Keratinocyte (primary cell): ENCODE measurements around the gene FTSJ3. TPM values are rescaled to one million over a fixed set of nuclear protein-coding genes. Genes with fewer than 3 reads are reported as not detected.

Experiments
- DNase-seq: peaks from one replicate; pipeline ENCODE4 v3.0.0-alpha.2; 2011; ENCODE audit warnings: low read depth, missing footprints, low spot score
- FAIRE-seq: peaks from 2 replicates; lab custom pipeline; 2011; peaks lifted over from hg19 to GRCh38; lab: Jason Lieb, UNC
- H2AFZ ChIP-seq: 2 replicates; pipeline ENCODE4 v1.6.0; 2012; ENCODE audit warnings: low read length, control low read depth, inconsistent platforms; ENCODE audit not compliant: control insufficient read depth
- H3K27ac ChIP-seq: 2 replicates; pipeline ENCODE4 v1.5.1; 2011; ENCODE audit warnings: low read length; ENCODE audit not compliant: control insufficient read depth, insufficient read depth
- H3K27me3 ChIP-seq: 3 replicates; pipeline ENCODE4 v1.6.0; 2011; ENCODE audit warnings: low read length; ENCODE audit not compliant: control insufficient read depth, insufficient read depth; ENCODE audit errors: extremely low read depth
- H3K36me3 ChIP-seq, 2 experiments: 2 replicates in 1 of 2; 3 replicates in 1 of 2; pipeline ENCODE4 v1.5.1; 2011; ENCODE audit warnings: low read length in 2 of 2, mild to moderate bottlenecking in 1 of 2; ENCODE audit not compliant: control insufficient read depth in 2 of 2, insufficient read depth in 2 of 2; ENCODE audit errors: extremely low read depth in 1 of 2
- H3K4me1 ChIP-seq: 3 replicates; pipeline ENCODE4 v1.5.1; 2011; ENCODE audit warnings: low read length; ENCODE audit not compliant: control insufficient read depth, insufficient read depth; ENCODE audit errors: extremely low read depth
- H3K4me2 ChIP-seq: 3 replicates; pipeline ENCODE4 v1.6.0; 2011; ENCODE audit warnings: low read depth, low read length; ENCODE audit not compliant: control insufficient read depth, insufficient read depth; ENCODE audit errors: extremely low read depth
- H3K4me3 ChIP-seq, 3 experiments: fragments of 200-600 bp in 1 of 3; sonication (generic) in 1 of 3; 2 replicates in 2 of 3; 3 replicates in 1 of 3; pipeline ENCODE4 v1.5.1; 2011 to 2016; ENCODE audit warnings: low read length in 3 of 3, mild to moderate bottlenecking in 3 of 3, control low read depth in 2 of 3, inconsistent platforms in 1 of 3, low read depth in 1 of 3, mixed read lengths in 1 of 3, mixed run types in 1 of 3, moderate library complexity in 1 of 3; ENCODE audit not compliant: control insufficient read depth in 2 of 3, insufficient read depth in 2 of 3; ENCODE audit errors: extremely low read depth in 1 of 3
- H3K79me2 ChIP-seq: 2 replicates; pipeline ENCODE4 v1.6.0; 2012; ENCODE audit warnings: low read length; ENCODE audit not compliant: control insufficient read depth, insufficient read depth
- H3K9ac ChIP-seq: 3 replicates; pipeline ENCODE4 v1.6.0; 2011; ENCODE audit warnings: low read length; ENCODE audit not compliant: control insufficient read depth, insufficient read depth; ENCODE audit errors: extremely low read depth
- H3K9me1 ChIP-seq: 3 replicates; pipeline ENCODE4 v1.6.0; 2011; ENCODE audit warnings: low read length; ENCODE audit not compliant: control insufficient read depth, insufficient read depth; ENCODE audit errors: extremely low read depth
- H3K9me3 ChIP-seq: 2 replicates; pipeline ENCODE4 v1.5.1; 2012; ENCODE audit warnings: low read depth, low read length; ENCODE audit not compliant: control insufficient read depth
- H4K20me1 ChIP-seq: 3 replicates; pipeline ENCODE4 v1.6.0; 2011; ENCODE audit warnings: low read length; ENCODE audit not compliant: control insufficient read depth, insufficient read depth; ENCODE audit errors: extremely low read depth
- EZH2 ChIP-seq: IDR thresholded peaks from one replicate; pipeline ENCODE4 v1.6.1; 2012; ENCODE audit warnings: inconsistent platforms, mild to moderate bottlenecking, low read length, moderate library complexity
- dilution Hi-C: fragments of 300-500 bp; cut with MboI; formaldehyde crosslinking; loops from one replicate; pipeline ENCODE4 v1.7.0; 2020; ENCODE audit warnings: low sequenced_read_pairs; ENCODE audit not compliant: extremely low pct_ligation_motif_present
- polyA plus RNA-seq, 5 experiments: library from polyadenylated mRNA; depleted of rRNA in 3 of 5; stranded (reverse) in 3 of 5; stranded (forward) in 1 of 5; unstranded in 1 of 5; fragments of >200 nt; gene quantifications; 1 replicate in 1 of 5; 2 replicates in 3 of 5; 3 replicates in 1 of 5; pipeline versions ENCODE4 v1.2.1 to v1.2.3, GENCODE V29; 2011 to 2012; ENCODE audit warnings: missing spikeins in 2 of 5, low read depth in 1 of 5, low replicate concordance in 1 of 5
- TF ChIP-seq, protein P1 (sequence below), 3 experiments: IDR thresholded peaks in 1 of 3; conservative IDR thresholded peaks in 1 of 3; optimal IDR thresholded peaks in 1 of 3; 2 replicates in 2 of 3; 3 replicates in 1 of 3; pipeline versions ENCODE3 to v1.5.1; 2011; ENCODE audit warnings: low read length in 3 of 3, mild to moderate bottlenecking in 3 of 3, moderate library complexity in 2 of 3, control low read depth in 1 of 3, inconsistent platforms in 1 of 3; ENCODE audit not compliant: insufficient read depth in 2 of 3; ENCODE audit errors: extremely low read depth in 1 of 3

The FTSJ3 gene
- polyA plus RNA-seq, 1 donor (not counting 4 experiments of a cell fraction or from before 2014, with no cell fraction given): 43.7 TPM

- H3K27ac ChIP-seq: peak overlapping the region; percentile 99
- TF ChIP-seq, protein P1, sequence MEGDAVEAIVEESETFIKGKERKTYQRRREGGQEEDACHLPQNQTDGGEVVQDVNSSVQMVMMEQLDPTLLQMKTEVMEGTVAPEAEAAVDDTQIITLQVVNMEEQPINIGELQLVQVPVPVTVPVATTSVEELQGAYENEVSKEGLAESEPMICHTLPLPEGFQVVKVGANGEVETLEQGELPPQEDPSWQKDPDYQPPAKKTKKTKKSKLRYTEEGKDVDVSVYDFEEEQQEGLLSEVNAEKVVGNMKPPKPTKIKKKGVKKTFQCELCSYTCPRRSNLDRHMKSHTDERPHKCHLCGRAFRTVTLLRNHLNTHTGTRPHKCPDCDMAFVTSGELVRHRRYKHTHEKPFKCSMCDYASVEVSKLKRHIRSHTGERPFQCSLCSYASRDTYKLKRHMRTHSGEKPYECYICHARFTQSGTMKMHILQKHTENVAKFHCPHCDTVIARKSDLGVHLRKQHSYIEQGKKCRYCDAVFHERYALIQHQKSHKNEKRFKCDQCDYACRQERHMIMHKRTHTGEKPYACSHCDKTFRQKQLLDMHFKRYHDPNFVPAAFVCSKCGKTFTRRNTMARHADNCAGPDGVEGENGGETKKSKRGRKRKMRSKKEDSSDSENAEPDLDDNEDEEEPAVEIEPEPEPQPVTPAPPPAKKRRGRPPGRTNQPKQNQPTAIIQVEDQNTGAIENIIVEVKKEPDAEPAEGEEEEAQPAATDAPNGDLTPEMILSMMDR (optimal IDR thresholded peaks at IDR 0.05 in 1 of 3, IDR thresholded peaks at IDR 0.05 in 1 of 3, conservative IDR thresholded peaks at IDR 0.05 in 1 of 3; ENCODE audit: extremely low read depth in 1 of 3, insufficient read depth in 2 of 3, low read length in 3 of 3): no peak
- TF ChIP-seq EZH2: no peak
- peaks cover 7% of the 10 kb centered on the region for H4K20me1 ChIP-seq
- H3K9me1 ChIP-seq: no peaks in the 10 kb centered on the region
- no peaks in the 10 kb centered on the region for H3K9me3 ChIP-seq
- H3K36me3 ChIP-seq: peaks cover 2 to 16% of the 10 kb centered on the region in 2 experiments
- dilution Hi-C loops: no loop called here
- peak overlapping the region; percentile 91 to 95 (median 93) for H3K4me3 ChIP-seq
- FAIRE-seq (no peak), DNase-seq (no peak)
- peaks cover 89% of the 10 kb centered on the region for H3K79me2 ChIP-seq
- no peaks in the 10 kb centered on the region for H3K27me3 ChIP-seq
- H3K4me1 ChIP-seq: peaks cover 25% of the 10 kb centered on the region
- H3K4me2 ChIP-seq: peak overlapping the region; percentile 95
- H3K9ac ChIP-seq: peak overlapping the region; percentile 95
- peak overlapping the region; percentile 71 for H2AFZ ChIP-seq
These were observed 54.6 kb downstream of the FTSJ3 start for GRCh38 chr17:63772801-63773271.

Other genes with a start within 250 kb of the FTSJ3 start
- gene TACO1, start 226.8 kb downstream of the FTSJ3 start, polyA plus RNA-seq: 17.8 to 27.2 TPM (median 23.5 TPM) in 3 replicates
- gene MAP3K3, start 205.2 kb downstream of the FTSJ3 start, polyA plus RNA-seq: 9.8 to 10.2 TPM (median 10.0 TPM) in 3 replicates
- gene LIMD2, start 127.5 kb downstream of the FTSJ3 start, polyA plus RNA-seq: 1.6 to 3.5 TPM (median 3.3 TPM) in 3 replicates
- 25.9 to 29.0 TPM (median 26.3 TPM) in 3 replicates for gene STRADA, start 85.9 kb downstream of the FTSJ3 start, polyA plus RNA-seq
- gene CCDC47, start 54.1 kb downstream of the FTSJ3 start, polyA plus RNA-seq: 56.5 to 86.4 TPM (median 73.6 TPM) in 3 replicates
- gene DDX42, start 53.5 kb downstream of the FTSJ3 start, polyA plus RNA-seq: 74.8 to 116 TPM (median 86.2 TPM) in 3 replicates
- gene PSMC5, start 232 bp downstream of the FTSJ3 start, polyA plus RNA-seq: 111 to 208 TPM (median 141 TPM) in 3 replicates
- 80.3 to 99.8 TPM (median 86.3 TPM) in 3 replicates for gene SMARCD2, start 15.0 kb upstream of the FTSJ3 start, polyA plus RNA-seq
- not detected in 3 replicates for gene CSH2, start 46.0 kb upstream of the FTSJ3 start, polyA plus RNA-seq
- gene GH2, start 54.3 kb upstream of the FTSJ3 start, polyA plus RNA-seq: not detected in 3 replicates
- gene CSH1, start 68.9 kb upstream of the FTSJ3 start, polyA plus RNA-seq: not detected in 3 replicates
- not detected in 3 replicates for gene CSHL1, start 83.6 kb upstream of the FTSJ3 start, polyA plus RNA-seq
- not detected in 3 replicates for gene GH1, start 91.2 kb upstream of the FTSJ3 start, polyA plus RNA-seq
- 0.07 to 0.24 TPM (median 0.08 TPM) in 3 replicates for gene CD79B, start 104.7 kb upstream of the FTSJ3 start, polyA plus RNA-seq
- gene SCN4A, start 145.3 kb upstream of the FTSJ3 start, polyA plus RNA-seq: not detected in 3 replicates
- 0.01 TPM in 1 of 3 replicates, not detected in the others for gene PRR29, start 170.7 kb upstream of the FTSJ3 start, polyA plus RNA-seq
- gene ICAM2, start 193.0 kb upstream of the FTSJ3 start, polyA plus RNA-seq: 0.09 to 0.21 TPM (median 0.16 TPM) in 3 replicates